Mononuclear cell (primary cell): ENCODE results near the gene EGLN2. TPM values are rescaled to one million over a fixed set of nuclear protein-coding genes. Genes with fewer than 3 reads are reported as not detected.
"Not testable (repeated sequence)": the region's sequence is repeated elsewhere in the genome, so short reads cannot be mapped to it uniquely, and the experiment has no call there.

Source experiments
- H3K27me3 ChIP-seq: 2 replicates; pipeline ENCODE4 v1.6.0; 2011; ENCODE audit warnings: low read length, control low read depth; ENCODE audit not compliant: insufficient read depth
- H3K4me1 ChIP-seq: 2 replicates; pipeline ENCODE4 v1.5.1; 2011; ENCODE audit warnings: mild to moderate bottlenecking, low read length, control low read depth; ENCODE audit not compliant: insufficient read depth
- H3K4me3 ChIP-seq: 2 replicates; pipeline ENCODE4 v1.5.1; 2011; ENCODE audit warnings: mild to moderate bottlenecking, low read length, moderate library complexity
- H3K9me3 ChIP-seq: 2 replicates; pipeline ENCODE4 v1.5.1; 2011; ENCODE audit warnings: low read depth, mild to moderate bottlenecking, control low read depth, low read length
- total RNA-seq: library from RNA; depleted of rRNA; stranded (reverse); fragments of >200 nt; gene quantifications from one replicate; pipeline ENCODE4 v1.2.3, GENCODE V29; 2012

Gene EGLN2
- total RNA-seq, 1 donor = 52.7 TPM

DNA sequence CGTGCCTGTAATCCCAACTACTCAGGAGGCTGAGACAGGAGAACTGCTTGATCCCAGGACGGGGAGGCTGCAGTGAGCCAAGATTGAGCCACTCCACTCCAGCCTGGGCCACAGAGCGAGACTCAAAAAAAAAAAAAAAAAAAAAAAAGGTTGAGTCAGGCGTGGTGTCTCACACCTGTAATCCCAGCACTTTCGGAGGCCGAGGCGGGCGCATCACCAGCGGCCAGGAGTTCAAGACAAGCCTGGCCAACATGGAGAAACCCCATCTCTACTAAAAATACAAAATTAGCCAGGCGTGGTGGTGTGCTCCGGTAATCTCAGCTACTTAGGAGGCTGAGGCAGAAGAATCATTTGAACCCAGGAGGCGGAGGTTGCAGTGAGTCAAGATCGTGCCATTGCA is 32.6 kb upstream of the EGLN2 start:
- H3K9me3 ChIP-seq, H3K4me1 ChIP-seq, H3K4me3 ChIP-seq, H3K27me3 ChIP-seq: not testable (repeated sequence)

DNA sequence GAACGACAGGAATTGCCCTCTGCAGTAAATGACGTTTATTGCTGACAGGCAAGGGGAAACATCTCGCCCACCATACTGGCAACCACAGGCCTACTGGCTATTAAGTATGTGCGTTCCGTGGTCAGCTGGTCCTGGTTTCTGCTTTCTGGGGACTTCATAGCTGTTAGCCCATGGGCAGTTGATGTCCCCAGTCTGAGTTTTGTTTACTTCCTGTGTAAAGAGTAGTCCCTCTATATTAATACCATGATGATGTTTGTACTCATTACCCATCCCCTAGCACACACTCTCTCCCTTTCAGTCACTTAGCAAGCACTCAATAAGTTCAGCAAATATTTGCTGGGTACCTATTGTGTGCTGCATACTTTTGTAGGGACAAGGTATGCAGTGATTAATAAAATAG is 30.1 kb upstream of the EGLN2 start:
- no peaks in the 10 kb centered on the region for H3K9me3 ChIP-seq
- H3K4me1 ChIP-seq = peaks cover 9% of the 10 kb centered on the region
- H3K4me3 ChIP-seq = no peak overlapping the region
- H3K27me3 ChIP-seq = no peaks in the 10 kb centered on the region

DNA sequence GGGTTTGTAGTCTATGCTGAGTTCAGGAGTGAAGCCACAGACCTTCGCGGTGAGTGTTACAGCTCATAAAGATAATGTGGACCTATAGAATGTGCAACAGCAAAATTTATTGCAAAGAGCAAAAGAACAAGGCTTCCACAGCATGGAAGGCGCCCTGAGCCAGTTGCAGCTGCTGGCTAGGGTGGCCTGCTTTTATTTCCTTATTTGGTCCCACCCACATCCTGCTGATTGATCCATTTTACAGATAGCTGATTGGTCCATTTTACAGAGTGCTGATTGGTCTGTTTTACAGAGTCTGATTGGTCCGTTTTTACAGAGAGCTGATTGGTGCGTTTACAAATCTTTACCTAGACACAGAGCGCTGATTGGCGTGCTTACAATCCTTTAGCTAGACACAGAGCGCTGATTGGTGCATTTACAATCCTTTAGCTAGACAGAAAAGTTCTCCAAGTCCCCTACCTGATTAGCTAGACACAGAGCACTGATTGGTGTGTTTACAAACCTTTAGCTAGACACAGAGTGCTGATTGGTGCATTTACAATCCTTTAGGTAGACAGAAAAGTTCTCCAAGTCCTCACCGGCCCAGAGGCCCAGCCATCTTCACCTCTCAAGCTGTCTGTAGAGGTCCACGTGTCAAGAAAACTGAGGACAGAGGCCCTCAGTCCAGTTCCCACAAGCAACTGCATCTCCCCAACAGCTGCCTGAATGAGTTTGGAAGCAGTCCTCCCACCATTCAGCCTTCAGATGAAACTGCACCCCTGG is 27.7 kb upstream of the EGLN2 start:
- not testable (repeated sequence) for H3K4me3 ChIP-seq

DNA sequence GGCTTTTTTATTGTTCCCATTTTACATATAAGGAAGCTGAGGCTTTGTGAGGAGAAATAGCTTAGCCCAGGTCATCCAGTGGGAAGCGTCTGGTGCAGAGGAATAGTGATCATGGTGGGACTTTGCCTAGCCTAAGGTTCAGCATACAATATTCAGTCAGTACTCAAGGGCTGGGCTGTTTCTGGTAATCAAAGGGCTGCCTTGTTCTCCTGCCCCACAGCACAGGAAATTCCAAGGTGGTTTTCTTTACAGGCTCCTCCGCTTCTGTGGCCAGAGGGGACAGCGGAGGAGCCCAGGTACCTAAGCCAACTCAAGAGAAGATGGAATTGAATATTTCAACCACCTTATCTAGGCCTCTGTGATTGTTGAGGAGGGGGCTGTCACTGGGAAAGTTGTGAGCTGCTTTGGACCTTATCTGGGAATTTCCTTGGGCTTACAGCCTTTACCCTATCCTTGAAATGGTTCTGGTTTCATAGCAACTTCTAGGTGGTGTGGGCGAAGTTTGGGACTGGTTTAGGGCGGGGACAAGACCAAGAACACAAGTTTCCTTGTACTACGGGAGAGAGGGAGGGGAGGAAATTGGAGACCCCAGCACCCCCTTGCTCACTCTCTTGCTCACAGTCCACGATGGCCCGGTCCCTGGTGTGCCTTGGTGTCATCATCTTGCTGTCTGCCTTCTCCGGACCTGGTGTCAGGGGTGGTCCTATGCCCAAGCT is 23.9 kb upstream of the EGLN2 start, which contains the start of gene MIA:
Gene MIA, plus strand, starts transcription at position 606 of the 716 bp plus-strand sequence. Its CDS starts 22 bp downstream, at position 628.
- Histone ChIP-seq H3K4me1 (peaks cover 30% of the 10 kb centered on the region), H3K4me3 (no peak within 1 kb of the TSS), H3K9me3 (no peaks in the 10 kb centered on the region), H3K27me3 (no peaks in the 10 kb centered on the region)

More for the DNA sequence above, 27.7 kb upstream of the EGLN2 start:
- not testable (repeated sequence) for H3K9me3 ChIP-seq, H3K27me3 ChIP-seq, H3K4me1 ChIP-seq

DNA sequence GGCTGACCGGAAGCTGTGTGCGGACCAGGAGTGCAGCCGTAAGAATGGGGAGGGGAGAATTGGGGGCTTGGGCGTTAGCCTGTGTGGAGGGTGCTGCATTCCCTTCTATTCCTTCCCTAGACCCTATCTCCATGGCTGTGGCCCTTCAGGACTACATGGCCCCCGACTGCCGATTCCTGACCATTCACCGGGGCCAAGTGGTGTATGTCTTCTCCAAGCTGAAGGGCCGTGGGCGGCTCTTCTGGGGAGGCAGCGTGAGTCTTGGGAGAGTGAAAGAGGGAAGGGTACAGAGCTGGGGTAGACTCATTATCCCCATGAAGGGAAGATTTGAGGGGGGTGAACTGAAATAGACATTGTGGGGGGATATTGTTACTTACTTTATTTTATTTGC is 23.4 kb upstream of the EGLN2 start:
- no peaks in the 10 kb centered on the region for H3K27me3 ChIP-seq
- H3K9me3 ChIP-seq = no peaks in the 10 kb centered on the region
- no peak overlapping the region for H3K4me3 ChIP-seq
- H3K4me1 ChIP-seq = peaks cover 30% of the 10 kb centered on the region

DNA sequence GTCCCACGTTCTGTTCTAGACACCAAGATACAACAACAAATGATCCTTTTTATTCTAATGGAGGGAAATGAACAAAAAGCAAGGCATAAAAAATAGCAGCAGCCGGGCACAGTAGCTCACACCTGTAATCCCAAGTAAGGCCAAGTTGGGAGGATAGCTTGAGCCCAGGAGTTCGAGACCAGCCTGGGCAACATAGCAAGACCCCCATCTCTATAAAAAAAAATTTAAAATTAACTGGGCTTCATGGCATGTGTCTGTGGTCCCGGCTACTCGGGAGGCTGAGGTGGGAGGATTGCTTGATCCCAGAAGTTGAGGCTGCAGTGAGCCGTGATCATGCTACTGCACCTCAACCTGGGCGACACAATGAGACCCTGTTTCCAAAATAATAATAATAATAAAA is 22.6 kb upstream of the EGLN2 start:
- Histone ChIP-seq H3K9me3 (no peaks in the 10 kb centered on the region), H3K4me1 (peaks cover 30% of the 10 kb centered on the region), H3K27me3 (no peaks in the 10 kb centered on the region), H3K4me3 (no peak overlapping the region)

DNA sequence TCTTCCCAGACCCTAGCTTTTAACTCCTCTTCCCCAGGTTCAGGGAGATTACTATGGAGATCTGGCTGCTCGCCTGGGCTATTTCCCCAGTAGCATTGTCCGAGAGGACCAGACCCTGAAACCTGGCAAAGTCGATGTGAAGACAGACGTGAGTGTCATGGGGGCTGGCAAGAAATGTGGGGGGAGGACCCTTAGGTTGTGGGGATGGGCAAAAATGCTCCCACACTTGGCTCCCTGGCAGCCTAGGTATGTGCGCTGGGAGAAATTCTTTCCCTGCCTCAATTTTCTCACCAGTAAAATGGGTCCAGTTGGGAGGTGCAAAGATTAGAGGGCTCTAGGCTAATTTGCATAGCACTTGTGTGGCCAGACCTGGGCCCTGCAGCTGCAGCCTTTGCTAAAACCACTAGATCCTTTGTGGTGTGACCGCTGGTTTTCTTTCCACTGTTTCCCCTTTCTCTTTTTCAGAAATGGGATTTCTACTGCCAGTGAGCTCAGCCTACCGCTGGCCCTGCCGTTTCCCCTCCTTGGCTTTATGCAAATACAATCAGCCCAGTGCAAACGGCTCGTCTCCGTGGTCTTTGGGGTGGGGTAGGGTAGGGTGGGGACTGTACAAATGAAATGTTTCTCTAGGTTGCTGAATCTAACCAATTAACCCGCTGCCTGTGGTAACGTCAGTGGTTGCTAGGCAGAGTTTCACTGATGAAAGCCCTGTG is 21.9 kb upstream of the EGLN2 start:
- H3K4me3 ChIP-seq = peak overlapping the region; percentile 64
- peaks cover 30% of the 10 kb centered on the region for H3K4me1 ChIP-seq
- no peaks in the 10 kb centered on the region for H3K9me3 ChIP-seq
- H3K27me3 ChIP-seq = no peaks in the 10 kb centered on the region

DNA sequence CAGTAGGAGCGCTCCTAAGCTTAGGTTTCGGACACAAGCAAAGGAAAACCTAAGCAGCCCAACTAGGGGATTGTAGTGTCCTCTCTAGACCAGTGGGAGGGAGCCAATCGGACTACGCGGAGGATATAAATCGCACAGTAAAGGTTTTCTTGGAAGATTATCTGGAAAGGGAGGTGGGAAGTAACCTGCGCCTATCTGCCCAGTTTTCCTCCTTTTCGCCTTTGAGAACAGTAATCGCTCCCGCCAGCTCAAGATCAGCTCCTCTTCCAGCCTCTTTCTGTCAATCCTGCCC is 21.4 kb upstream of the EGLN2 start:
- H3K4me3 ChIP-seq = peak overlapping the region; percentile 64
- H3K4me1 ChIP-seq = peaks cover 30% of the 10 kb centered on the region
- no peaks in the 10 kb centered on the region for H3K27me3 ChIP-seq
- H3K9me3 ChIP-seq = no peaks in the 10 kb centered on the region

DNA sequence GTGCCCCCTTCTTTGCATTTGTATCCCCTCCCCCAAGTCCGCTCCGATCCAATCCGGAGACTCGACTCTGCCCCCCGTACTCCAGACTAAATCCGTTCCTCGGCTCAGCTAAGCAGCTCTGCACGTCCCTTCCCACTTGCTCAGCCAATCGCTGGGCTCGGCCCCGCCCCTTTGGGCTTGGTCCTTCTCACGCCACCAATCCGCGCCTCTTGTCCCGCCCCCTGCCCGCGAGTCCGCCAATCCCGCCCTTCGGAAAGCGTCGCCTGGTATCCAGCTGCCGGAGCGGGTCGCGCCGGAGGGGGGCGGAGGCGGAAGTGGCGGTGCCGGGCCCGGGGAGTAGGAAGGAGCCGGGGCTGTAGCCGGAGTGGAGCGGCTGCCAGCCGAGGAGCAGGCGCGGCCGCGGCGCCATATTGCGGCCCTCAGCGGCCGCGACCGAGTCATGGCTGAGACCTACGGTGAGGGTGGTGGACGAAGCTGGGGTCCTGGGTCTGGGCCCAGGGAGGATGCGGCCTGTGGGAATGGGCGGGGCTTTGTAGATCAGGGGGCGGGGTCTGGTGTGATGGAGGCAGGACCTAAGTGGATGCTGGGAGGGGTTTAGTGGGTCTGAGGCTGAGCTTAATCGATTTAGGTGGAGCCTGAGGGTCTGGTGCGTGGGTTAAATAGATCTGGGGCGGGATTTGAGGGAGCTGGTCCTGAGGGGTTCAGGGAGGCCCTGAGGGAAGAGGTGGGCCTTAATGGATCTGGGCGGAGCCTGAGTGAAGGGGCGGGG is 20.9 kb upstream of the EGLN2 start, which contains the start of gene RAB4B:
Gene RAB4B, plus strand, starts transcription at position 311 of the 769 bp plus-strand sequence. Its CDS starts 129 bp downstream, at position 440.
- H3K4me1 ChIP-seq = peaks cover 30% of the 10 kb centered on the region
- no peaks in the 10 kb centered on the region for H3K9me3 ChIP-seq
- H3K27me3 ChIP-seq = no peaks in the 10 kb centered on the region
- H3K4me3 ChIP-seq = peak within 1 kb of the TSS; percentile 64

DNA sequence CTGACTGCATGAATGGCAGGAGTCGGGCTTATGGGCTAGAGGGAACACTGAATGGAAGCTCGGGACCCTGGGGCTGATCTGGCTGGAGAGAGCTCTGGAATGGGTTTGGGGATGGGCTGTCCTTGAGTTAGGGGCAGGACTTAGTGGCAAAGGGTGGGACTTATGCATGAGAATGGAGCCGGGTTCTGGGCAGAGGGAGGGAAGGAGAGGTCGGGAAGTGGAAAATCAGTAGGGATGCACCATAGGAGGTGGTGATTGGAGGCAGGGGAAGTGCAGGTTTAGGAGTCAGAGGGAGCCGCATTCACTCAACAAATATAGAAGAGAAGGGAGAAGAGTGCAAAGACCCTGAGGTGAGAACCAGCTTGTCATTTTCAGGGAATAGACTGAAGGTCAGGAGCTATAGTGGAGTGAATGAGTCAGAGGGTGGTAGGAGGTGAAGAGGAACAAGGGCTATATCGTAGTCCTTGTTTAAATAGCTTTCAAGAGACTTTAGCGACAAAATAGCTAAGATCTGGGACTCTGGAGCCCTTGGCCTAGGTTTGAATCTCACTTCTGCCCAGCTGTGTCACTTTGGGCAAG is 20.2 kb upstream of the EGLN2 start:
- peak overlapping the region; percentile 64 for H3K4me3 ChIP-seq
- H3K4me1 ChIP-seq = peaks cover 30% of the 10 kb centered on the region
- H3K27me3 ChIP-seq = no peaks in the 10 kb centered on the region
- H3K9me3 ChIP-seq = no peaks in the 10 kb centered on the region

DNA sequence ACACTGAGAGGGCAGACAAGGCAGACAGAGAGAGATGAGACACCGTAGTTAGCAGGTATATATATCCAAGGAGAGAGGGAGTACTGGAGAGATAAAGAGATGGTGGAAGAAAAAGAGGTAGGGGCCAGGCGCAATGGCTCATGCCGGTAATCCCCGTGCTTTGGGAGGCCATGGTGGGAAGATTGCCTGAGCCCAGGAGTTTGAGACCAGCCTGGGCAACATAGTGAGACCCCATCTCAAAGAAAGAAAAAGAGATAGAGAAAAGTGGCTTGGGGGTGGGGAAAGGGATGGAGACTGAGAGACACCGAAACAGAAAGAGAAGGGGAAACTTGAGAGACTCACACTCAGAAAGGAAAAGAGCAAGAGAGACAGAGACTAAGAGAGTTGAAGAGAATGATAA is 18.4 kb upstream of the EGLN2 start:
- H3K27me3 ChIP-seq = no peaks in the 10 kb centered on the region
- no peak overlapping the region for H3K4me3 ChIP-seq
- peaks cover 26% of the 10 kb centered on the region for H3K4me1 ChIP-seq
- no peaks in the 10 kb centered on the region for H3K9me3 ChIP-seq

DNA sequence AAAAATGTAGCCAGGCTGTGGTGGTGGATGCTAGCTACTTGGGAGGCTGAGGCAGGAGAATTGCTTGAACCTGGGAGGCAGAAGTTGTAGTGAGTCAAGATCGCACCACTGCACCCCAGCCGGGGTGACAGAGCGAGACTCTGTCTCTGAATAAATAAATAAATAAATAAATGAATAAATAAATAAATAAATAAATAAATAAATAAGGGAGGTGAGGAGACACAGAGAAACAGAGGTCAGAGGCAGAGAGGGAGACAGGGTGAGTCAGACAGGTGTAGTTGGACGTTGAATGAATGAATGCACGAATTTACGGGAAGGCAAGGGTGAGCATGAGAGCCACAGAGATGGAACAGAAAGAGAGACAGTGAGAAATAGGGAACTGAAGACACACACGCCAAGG is 17.9 kb upstream of the EGLN2 start:
- Histone ChIP-seq H3K4me3 (no peak overlapping the region), H3K27me3 (no peaks in the 10 kb centered on the region), H3K9me3 (no peaks in the 10 kb centered on the region), H3K4me1 (peaks cover 24% of the 10 kb centered on the region)

DNA sequence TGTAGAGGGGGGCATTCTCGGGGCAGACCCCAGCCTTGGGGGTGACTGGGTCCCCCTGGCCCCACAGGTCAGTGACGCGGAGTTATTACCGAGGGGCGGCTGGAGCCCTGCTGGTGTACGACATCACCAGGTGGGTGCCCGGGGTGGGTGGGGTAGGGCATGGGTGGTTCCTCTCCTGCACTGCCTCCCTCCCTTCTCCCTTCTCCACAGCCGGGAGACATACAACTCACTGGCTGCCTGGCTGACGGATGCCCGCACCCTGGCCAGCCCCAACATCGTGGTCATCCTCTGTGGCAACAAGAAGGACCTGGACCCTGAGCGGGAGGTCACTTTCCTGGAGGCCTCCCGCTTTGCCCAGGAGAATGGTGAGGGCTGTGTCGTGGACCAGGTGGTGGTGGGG is 15.3 kb upstream of the EGLN2 start:
- H3K9me3 ChIP-seq = no peaks in the 10 kb centered on the region
- H3K4me3 ChIP-seq = no peak overlapping the region
- peaks cover 11% of the 10 kb centered on the region for H3K4me1 ChIP-seq
- H3K27me3 ChIP-seq = no peaks in the 10 kb centered on the region

DNA sequence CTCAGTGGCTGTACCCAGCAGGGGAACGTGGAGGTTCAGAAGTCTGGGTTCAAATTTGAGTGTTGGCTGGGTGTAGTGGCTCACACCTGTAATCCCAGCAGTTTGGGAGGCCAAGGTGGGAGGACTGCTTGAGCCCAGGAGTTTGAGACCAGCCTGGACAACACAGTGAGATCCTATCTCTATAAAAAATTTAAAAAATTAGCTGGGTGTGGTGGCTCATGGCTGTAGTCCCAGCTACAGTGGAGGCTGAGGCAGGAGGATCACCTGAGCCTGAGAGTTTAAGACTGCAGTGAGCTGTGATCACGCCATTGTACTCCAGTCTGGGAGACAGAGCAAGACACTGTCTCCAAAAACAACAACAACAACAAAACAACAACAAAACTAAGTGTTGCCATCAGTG is 14.8 kb upstream of the EGLN2 start:
- H3K4me3 ChIP-seq, H3K27me3 ChIP-seq, H3K4me1 ChIP-seq, H3K9me3 ChIP-seq: not testable (repeated sequence)
